Gastroesophageal sphincter (tissue), 3 donors: ENCODE results near the gene FNIP2.

Experiments
- POLR2AphosphoS5 ChIP-seq: sonication (generic); formaldehyde crosslinking; IDR thresholded peaks from one replicate; pipeline ENCODE4 v1.6.1; 2017; ENCODE audit warnings: antibody characterized with exemption
- TF ChIP-seq, protein P1 (sequence below), 4 experiments: fragments of 200-600 bp in 2 of 4; fragments of 450-650 bp in 2 of 4; sonication (generic) in 1 of 4; IDR thresholded peaks; one replicate each; pipeline ENCODE4 v1.5.1; 2017 to 2019; ENCODE audit warnings: antibody characterized with exemption in 4 of 4, mild to moderate bottlenecking in 2 of 4, moderate library complexity in 2 of 4

DNA sequence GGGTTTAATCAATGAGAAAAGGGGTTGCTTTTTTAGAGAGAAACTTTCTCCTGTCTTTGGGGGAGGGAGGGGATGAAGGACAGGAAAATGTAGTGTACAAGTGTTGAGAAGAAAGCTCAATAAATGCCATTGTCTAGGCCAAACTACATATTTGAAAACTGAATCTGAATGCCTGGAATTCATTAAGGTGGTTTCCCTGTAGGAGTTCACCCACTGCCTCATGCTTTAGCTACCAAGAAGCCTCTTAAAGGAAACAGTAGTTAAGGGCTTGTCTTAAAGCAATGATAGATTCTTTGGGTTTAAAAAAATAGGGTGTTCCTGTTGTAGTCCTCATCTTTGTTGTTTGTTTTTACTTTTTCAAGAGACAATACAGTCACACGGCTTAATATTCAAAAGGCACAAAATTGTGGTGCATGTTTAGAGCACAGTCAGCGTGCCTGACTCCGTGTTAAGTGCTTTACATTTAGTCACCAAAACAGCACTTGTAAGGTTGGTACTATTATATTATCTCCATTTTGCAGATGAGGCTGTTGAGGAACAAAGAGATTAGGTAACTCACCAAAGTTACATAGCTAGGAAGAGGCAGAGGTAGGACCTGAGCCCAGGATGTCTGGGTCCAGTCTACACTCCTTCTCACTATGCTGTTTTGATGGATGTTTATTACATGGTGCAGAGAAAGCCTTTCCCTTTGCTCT lies 46.0 kb downstream of the FNIP2 start:
- TF ChIP-seq, protein P1, sequence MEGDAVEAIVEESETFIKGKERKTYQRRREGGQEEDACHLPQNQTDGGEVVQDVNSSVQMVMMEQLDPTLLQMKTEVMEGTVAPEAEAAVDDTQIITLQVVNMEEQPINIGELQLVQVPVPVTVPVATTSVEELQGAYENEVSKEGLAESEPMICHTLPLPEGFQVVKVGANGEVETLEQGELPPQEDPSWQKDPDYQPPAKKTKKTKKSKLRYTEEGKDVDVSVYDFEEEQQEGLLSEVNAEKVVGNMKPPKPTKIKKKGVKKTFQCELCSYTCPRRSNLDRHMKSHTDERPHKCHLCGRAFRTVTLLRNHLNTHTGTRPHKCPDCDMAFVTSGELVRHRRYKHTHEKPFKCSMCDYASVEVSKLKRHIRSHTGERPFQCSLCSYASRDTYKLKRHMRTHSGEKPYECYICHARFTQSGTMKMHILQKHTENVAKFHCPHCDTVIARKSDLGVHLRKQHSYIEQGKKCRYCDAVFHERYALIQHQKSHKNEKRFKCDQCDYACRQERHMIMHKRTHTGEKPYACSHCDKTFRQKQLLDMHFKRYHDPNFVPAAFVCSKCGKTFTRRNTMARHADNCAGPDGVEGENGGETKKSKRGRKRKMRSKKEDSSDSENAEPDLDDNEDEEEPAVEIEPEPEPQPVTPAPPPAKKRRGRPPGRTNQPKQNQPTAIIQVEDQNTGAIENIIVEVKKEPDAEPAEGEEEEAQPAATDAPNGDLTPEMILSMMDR (IDR thresholded peaks at IDR 0.05): no peak
- TF ChIP-seq POLR2AphosphoS5: no peak
